ENCODE measurements around the gene ACTN1.

The ACTN1 gene

GRCh38 chr14:68908803-68909202 is 70.3 kb downstream of the ACTN1 start:
- no peak for TF ChIP-seq CTCF (conservative IDR thresholded peaks at IDR 0.05; ENCODE audit: low read depth, low read length)
- DNase-seq (ENCODE audit: low read depth), result no peak
- H3K4me3 ChIP-seq (ENCODE audit: low read depth, low read length), result no peak overlapping the region

GRCh38 chr14:68908201-68908600 is 70.9 kb downstream of the ACTN1 start:
- no peak for DNase-seq (ENCODE audit: low read depth)
- no peak for TF ChIP-seq CTCF (conservative IDR thresholded peaks at IDR 0.05; ENCODE audit: low read depth, low read length)
- no peak overlapping the region for H3K4me3 ChIP-seq (ENCODE audit: low read depth, low read length)

GRCh38 chr14:68906439-68906838 is 72.7 kb downstream of the ACTN1 start:
- no peak for TF ChIP-seq CTCF (conservative IDR thresholded peaks at IDR 0.05; ENCODE audit: low read depth, low read length)
- no peak for DNase-seq (ENCODE audit: low read depth)
- H3K4me3 ChIP-seq (ENCODE audit: low read depth, low read length), result no peak overlapping the region

GRCh38 chr14:68905107-68905895 is 73.8 kb downstream of the ACTN1 start:
- DNase-seq (ENCODE audit: low read depth), result no peak
- TF ChIP-seq CTCF (conservative IDR thresholded peaks at IDR 0.05; ENCODE audit: low read depth, low read length), result no peak
- no peak overlapping the region for H3K4me3 ChIP-seq (ENCODE audit: low read depth, low read length)

GRCh38 chr14:68902357-68902756 is 76.7 kb downstream of the ACTN1 start:
- TF ChIP-seq CTCF (conservative IDR thresholded peaks at IDR 0.05; ENCODE audit: low read depth, low read length), result no peak
- no peak for DNase-seq (ENCODE audit: low read depth)
- H3K4me3 ChIP-seq (ENCODE audit: low read depth, low read length), result no peak overlapping the region

- H3K4me3 ChIP-seq (ENCODE audit: low read depth, low read length), result no peak overlapping the region
- TF ChIP-seq CTCF (conservative IDR thresholded peaks at IDR 0.05; ENCODE audit: low read depth, low read length), result no peak
- DNase-seq (ENCODE audit: low read depth), result no peak
Observed at GRCh38 chr14:68899033-68899603, 80.0 kb downstream of the ACTN1 start.

Data from choroid plexus epithelial cell (primary cell).